B cell (primary cell): Measurements from ENCODE around the gene SIM1.

ENCODE experiments used
- EZH2 ChIP-seq: IDR thresholded peaks from 2 replicates; pipeline ENCODE4 v1.6.1; 2012; ENCODE audit warnings: borderline replicate concordance, low read depth, mild to moderate bottlenecking, moderate library complexity, low read length; ENCODE audit not compliant: insufficient read depth, poor library complexity, severe bottlenecking
- TF ChIP-seq, protein P1 (sequence below): fragments of 200-600 bp; IDR thresholded peaks from one replicate; pipeline ENCODE4 v1.8.0; 2022; ENCODE audit warnings: antibody characterized with exemption, mild to moderate bottlenecking

DNA sequence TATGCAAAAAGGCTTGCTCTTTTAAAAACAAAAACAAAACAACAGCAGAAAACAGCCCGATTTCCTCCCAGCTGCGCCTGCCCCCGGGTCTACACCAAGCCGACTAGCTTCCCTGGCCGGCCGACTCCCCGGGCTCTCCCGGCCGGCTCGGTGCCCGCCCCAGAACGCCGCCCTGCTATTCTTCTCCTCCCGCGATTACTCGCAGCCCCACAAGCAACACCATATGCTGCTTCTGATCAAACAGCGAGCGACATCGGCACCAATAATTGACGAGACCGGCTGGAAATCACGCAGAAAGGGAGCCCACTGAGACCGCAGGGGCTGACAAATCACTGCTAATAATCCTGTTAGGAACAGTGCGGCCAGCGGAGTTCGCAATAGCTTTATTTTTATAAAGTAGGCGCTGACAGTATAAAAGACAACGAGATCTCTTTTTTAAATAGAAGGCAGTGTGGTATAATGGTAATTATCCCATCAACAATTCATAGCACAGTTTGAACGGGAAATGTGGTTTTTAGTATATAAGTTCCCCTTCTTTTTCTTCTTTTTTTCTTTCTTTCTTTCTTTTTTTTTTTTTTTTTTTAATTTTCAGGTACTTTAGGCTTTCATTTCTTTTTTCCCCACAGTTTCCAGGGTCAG lies 3.3 kb downstream of the SIM1 start:
- TF ChIP-seq, protein P1, sequence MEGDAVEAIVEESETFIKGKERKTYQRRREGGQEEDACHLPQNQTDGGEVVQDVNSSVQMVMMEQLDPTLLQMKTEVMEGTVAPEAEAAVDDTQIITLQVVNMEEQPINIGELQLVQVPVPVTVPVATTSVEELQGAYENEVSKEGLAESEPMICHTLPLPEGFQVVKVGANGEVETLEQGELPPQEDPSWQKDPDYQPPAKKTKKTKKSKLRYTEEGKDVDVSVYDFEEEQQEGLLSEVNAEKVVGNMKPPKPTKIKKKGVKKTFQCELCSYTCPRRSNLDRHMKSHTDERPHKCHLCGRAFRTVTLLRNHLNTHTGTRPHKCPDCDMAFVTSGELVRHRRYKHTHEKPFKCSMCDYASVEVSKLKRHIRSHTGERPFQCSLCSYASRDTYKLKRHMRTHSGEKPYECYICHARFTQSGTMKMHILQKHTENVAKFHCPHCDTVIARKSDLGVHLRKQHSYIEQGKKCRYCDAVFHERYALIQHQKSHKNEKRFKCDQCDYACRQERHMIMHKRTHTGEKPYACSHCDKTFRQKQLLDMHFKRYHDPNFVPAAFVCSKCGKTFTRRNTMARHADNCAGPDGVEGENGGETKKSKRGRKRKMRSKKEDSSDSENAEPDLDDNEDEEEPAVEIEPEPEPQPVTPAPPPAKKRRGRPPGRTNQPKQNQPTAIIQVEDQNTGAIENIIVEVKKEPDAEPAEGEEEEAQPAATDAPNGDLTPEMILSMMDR = no peak
- no peak for TF ChIP-seq EZH2
